ENCODE measurements around the gene SHMT2.
A peak's percentile ranks its signal among the peaks of the same experiment; 100 is the strongest.

SHMT2 gene

DNA sequence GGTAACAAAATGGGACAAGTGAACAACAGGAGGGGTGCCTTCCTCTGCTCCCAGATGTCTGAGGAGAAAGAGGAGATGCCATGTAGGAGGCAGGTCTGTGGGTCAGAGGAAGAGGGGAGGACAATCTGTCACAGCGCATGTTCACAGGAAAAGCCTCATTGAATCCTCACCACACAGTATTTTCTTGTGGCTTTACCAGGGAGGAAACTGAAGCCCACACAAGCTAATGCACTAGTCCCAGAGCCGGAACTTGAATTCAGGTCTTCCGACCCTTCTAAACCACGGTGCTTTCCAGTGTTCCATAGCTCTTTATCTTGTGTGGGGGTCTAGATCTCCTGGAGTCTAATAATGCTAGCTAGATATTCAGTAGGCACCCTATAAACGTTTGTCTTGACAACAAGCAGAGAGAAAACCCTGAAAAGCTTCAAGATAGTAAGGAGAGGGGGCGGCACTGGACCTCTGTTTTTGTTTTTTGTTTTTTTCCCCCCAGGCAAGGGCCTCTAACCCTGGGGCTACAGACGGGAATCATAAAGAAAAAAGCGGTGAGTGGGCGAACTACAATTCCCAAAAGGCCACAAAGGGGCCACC, 371 bp upstream of the SHMT2 start:
- DNase-seq, result no peak

GRCh38 chr12:57230381-57231155, 1.1 kb downstream of the SHMT2 start:
- DNase-seq, result no peak

DNA sequence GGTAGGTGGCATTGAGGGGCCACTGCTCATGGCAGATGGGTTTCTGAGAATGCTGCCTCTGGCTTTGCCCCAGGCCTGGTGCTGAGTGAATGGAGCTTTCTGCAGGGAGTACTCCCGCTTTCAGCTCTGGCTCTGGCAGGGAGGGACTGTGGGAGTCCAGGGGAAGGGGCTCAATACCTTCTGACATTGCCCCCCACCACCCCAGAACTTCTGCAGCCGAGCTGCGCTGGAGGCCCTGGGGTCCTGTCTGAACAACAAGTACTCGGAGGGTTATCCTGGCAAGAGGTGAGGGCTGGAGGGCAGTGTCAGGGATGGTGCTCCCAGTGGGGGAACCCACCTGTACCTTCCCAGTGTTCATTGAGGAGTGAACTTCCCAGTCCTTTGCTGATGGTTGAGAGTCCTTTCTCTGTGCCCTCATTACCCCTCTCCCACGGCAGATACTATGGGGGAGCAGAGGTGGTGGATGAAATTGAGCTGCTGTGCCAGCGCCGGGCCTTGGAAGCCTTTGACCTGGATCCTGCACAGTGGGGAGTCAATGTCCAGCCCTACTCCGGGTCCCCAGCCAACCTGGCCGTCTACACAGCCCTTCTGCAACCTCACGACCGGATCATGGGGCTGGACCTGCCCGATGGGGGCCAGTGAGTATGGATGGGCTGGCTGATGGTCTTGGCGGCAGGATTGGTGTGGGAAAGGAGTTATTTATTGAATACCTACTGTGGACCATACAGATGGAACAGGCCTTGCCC, 1.9 kb downstream of the SHMT2 start:
- DNase-seq, result no peak

GRCh38 chr12:57232156-57232756, 2.7 kb downstream of the SHMT2 start:
- no peak for DNase-seq

DNA sequence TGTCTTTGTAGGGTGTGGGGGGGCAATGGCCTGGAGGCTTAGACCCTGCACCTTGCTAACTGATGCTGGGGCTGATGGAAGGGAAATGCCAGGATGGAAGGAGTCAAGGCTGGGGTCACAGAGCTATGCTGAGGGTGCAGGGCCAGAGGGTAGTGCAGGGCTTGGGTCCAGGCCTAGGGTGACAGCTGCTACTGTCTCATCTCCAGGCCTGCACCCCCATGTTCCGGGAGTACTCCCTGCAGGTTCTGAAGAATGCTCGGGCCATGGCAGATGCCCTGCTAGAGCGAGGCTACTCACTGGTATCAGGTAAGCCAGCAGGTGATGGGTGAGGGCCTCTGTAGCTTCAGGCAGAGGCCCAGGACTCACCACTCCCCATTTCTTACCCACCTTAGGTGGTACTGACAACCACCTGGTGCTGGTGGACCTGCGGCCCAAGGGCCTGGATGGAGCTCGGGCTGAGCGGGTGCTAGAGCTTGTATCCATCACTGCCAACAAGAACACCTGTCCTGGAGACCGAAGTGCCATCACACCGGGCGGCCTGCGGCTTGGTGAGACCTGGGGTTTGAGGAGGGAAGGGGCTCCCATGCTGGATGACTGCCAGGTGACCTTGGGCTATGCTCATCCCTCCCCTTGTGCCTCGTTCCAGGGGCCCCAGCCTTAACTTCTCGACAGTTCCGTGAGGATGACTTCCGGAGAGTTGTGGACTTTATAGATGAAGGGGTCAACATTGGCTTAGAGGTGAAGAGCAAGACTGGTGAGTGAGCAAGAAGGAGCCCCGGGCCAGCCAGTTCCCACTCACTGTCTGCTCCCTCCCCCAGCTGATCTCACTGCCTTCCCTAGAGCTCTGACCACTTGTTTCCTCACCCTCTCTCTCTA, 4.1 kb downstream of the SHMT2 start:
- DNase-seq, result no peak

GRCh38 chr12:57234233-57234570, 4.7 kb downstream of the SHMT2 start:
- no peak for DNase-seq

DNA sequence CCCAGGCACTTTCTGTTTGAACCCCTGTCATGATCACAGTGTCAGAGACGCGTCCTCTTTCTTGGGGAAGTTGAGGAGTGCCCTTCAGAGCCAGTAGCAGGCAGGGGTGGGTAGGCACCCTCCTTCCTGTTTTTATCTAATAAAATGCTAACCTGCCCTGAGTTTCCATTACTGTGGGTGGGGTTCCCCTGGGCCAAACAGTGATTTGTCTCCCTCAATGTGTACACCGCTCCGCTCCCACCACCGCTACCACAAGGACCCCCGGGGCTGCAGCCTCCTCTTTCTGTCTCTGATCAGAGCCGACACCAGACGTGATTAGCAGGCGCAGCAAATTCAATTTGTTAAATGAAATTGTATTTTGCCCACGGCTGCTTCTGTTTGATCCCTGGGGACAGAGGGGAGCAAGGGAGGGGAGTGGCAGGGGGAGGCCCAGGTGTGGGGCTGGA, 5.1 kb downstream of the SHMT2 start:
- DNase-seq, result peak; percentile 63

DNA sequence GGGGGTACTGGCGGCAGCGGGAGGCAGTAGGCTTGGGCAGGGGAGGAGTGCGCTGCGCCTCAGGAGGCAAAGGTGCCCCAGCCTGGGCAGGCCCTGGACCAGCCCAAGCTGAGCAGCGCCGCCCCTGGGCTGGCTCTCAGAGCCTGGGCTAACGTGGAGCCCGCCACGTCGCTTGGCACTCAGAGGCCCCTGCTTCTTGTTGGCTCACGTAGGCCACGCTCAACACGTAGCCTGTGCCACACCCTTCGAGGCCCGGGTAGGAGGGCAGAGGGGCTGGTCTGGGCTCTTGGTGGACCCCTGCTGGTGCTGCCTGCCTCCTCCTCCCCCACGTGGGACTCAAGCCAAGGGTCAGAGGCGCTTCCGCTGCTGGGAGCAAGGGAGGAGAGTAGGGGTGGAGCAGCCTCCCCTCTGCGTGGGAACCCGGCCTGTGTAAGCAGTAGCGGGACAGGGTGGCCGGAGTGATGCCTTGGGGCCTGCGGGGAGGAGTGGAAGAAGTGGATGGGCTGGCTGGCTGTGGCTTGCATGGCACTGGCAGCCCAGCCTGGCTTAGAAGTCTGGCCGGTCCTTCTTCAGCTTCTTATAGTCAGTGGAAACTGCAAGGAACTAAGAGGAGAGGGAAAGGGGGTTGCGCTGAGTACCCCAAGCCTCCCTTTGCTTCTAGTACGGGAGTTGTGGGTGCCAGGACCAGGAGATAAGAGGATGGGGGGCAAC, 5.7 kb downstream of the SHMT2 start:
- peak; percentile 32 for DNase-seq

- no peak for DNase-seq
Measured at GRCh38 chr12:57235728-57236131, 6.2 kb downstream of the SHMT2 start.

- DNase-seq, result no peak
Measured at GRCh38 chr12:57236201-57236924, 6.9 kb downstream of the SHMT2 start.

DNA sequence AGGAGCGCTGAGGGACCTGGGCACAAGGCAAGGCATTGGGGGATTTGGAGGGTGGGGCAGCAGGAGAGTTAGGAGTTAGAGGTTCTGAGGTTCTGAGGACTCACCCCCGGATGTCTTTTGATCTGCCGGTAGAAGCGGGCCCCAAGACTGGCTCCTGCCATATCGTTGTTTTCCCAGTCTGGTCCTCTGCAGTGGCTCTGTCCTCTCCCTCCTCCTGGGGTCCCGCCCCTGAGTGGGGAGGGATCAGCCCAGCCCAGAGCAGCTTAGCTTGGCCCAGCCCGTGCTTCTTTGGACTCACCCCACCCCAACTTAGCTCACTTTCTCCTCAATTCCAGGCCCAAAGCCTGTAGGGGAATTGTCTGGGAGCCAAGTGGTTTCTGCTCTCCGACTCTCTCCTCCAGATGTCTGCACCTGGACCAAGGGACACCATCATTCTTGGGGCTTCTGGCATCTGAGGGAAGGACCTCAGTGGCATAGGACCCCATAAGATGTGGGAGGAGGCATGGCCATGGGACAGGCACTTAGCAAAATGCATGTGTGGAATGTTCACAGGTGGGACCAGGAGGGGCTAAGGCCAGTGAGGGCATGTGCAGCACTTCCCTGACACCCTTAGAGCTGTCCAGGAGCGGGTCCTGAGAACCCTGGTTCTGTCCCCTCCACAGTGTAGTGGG, 7.5 kb downstream of the SHMT2 start:
- peak; percentile 15 for DNase-seq

- no peak for DNase-seq
Measured at GRCh38 chr12:57237596-57237931, 8.1 kb downstream of the SHMT2 start.

DNA sequence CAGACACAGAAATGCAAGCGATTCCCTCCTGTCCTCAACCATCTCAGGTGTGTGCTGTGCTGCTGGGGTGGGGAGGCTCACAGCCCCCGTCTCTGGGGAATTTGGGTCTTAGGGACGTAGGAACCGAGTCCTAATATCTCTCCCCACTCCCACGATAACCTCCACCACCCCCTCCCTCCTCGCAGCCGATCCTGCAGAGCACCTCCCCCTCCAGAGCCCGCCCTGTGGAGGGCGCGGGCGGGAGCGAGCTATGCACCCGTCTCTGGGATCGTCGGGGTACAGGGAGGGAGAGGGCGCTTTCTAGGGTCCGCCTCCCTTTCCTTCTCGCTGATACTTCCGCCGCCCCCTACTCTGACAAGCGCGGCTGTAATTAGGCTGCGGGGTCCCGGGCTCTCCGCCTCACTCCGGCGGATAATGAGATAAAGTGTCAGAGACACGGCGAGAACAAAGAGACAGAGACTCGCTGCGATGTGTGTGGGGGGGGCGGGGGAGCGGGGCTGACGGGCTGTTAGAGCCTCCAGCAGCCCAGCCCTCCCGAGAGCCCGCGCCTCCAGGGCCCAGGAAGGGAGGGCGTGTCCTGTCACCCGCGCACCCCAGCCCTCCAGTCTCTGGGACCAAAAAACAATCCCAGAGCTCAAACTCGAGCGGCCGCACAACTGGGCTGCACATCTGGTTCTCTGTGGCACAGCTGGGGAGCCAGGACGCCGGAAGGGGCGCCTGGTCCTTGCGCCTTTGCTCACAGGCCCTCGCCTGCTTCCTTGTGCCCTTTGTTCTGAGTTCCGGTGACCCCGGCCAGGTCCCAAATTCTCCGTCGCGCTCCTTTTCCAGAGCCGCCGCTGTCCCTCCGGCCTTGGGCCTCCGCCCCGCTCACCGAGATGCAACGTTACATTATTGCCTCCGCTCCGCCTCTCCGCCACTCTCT, 8.7 kb downstream of the SHMT2 start:
- no peak for DNase-seq

DNA sequence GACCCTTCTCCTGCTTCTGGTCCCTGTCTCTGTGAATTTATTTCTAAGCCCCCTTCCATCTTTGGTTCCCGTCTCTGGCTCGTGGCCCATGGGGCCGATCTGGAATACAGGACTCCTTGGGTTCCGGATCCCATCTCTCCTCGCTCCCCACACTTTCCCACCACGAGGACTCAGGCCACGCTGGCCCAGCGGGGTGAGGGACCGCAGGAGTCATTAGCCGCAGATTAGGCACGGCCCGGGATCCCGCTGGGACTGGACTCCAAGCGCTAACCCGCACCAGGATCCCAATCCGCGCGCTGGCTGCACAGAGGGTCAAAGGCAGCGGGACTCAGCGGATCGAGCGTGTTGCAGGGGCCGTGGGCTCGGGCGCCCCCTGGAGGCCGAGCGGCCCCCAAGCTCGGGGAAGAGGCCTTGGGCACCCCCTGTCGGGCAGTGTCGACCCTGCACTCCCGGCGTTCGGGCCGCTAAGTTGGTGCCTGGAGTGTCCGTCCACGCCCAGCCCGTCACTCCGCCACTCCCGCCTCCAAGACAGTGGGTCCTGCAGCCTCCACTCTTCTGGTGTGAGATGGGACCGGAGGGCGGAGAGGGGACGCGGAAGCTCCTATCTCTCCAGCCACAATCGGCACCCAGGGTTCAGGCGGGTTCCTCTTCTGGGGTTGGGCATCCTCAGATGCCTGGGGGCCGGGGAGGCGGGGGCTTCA, 9.5 kb downstream of the SHMT2 start:
- peak; percentile 84 for DNase-seq

- DNase-seq, result no peak
Measured at GRCh38 chr12:57239587-57240065, 10.1 kb downstream of the SHMT2 start.

DNA sequence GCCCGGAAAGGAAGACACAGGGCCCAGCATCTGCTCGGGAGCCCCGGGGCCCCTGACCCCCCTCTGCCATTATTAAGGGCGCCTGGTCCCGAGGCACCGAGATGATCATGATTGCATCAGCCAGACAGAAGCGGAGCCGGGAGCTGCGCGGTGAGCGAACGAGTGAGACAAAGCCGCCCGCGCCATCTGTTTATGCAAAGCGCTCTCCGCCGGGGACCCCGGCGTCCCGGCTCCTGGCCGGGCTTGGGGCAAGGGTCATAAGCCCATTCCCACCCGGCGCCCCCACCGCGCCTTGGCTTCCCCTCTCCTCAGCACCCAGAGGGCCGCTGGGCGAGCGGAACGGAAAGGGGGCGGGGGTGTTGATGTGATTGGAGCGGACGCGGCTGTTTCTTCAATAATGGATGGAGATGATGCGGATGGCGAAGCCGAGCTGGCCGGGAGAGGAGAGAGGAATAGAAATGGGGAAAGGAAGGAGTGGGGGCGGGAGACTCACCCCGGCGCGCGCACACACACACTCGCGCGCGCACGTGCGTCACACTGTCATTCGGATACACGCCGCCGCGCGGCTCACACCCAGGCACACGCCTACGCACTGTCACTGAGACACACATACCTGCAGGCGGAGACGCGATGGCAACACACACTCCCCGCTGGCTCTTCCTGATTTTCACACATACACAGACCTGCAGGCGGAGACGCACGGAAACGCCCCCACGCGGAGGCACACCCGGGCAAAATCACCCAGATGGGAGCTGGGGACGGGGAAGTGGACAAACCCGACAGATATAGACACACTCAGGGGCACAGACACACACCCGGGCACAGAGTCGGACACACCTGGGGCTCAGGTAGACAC, 10.8 kb downstream of the SHMT2 start:
- peak; percentile 82 for DNase-seq

DNA sequence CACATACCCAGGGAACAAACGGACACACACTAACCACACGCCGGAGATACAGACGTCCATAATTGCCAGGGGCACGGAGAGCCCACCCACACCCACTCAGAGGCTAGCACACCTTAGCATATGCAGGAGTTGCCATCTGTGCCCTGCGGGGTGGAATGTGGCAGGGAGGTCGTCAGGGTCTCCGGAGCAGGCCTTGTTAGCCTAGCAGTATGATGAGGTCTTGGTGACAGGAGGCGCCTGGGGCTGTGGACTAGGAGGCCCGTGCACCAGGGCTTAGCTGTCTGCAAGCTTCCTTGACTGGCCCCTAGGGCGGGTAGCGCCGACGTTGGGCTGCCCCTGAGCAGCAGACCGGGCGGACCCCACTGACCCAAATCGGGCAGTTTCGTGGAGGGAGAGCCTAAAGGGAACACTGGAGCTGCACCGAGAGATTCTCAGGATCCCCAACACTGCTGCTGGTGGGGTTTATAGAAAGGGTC, 11.5 kb downstream of the SHMT2 start:
- DNase-seq, result no peak

Measured in CD4-positive, alpha-beta T cell treated with Interleukin-15 for 1 hour (primary cell).